AG10803 (cell line): ENCODE measurements around the gene CDC123.
A peak's percentile ranks its signal among the peaks of the same experiment; 100 is the strongest.
"Not testable (repeated sequence)": the region's sequence is repeated elsewhere in the genome, so short reads cannot be mapped to it uniquely, and the experiment has no call there.

Experiments
- DNase-seq: peaks from one replicate; pipeline ENCODE4 v3.0.0; 2010; ENCODE audit warnings: low read depth
- H3K4me3 ChIP-seq: 2 replicates; pipeline ENCODE4 v1.5.1; 2011; ENCODE audit warnings: mild to moderate bottlenecking, low read length, control low read depth
- CTCF ChIP-seq: conservative IDR thresholded peaks from 2 replicates; pipeline ENCODE4 v1.5.1; 2011; ENCODE audit warnings: mild to moderate bottlenecking, low read length, control low read depth, inconsistent platforms

The CDC123 gene

GRCh38 chr10:12243864-12244620 is 48.1 kb downstream of the CDC123 start:
- no peak for TF ChIP-seq CTCF
- no peak overlapping the region for H3K4me3 ChIP-seq
- DNase-seq: no peak

GRCh38 chr10:12250181-12250580 is 54.2 kb downstream of the CDC123 start:
- no peak for TF ChIP-seq CTCF
- no peak overlapping the region for H3K4me3 ChIP-seq
- no peak for DNase-seq

GRCh38 chr10:12250702-12251101 is 54.7 kb downstream of the CDC123 start:
- not testable (repeated sequence) for H3K4me3 ChIP-seq, DNase-seq

GRCh38 chr10:12251581-12251980 is 55.6 kb downstream of the CDC123 start:
- no peak for DNase-seq

GRCh38 chr10:12252882-12253546 is 57.0 kb downstream of the CDC123 start:
- peak; percentile 32 for TF ChIP-seq CTCF
- peak; percentile 6 for DNase-seq
- no peak overlapping the region for H3K4me3 ChIP-seq

More at GRCh38 chr10:12251581-12251980, 55.6 kb downstream of the CDC123 start:
- no peak overlapping the region for H3K4me3 ChIP-seq
- no peak for TF ChIP-seq CTCF

- TF ChIP-seq CTCF: no peak
- DNase-seq: no peak
- no peak overlapping the region for H3K4me3 ChIP-seq
These were observed 59.1 kb downstream of the CDC123 start for GRCh38 chr10:12255048-12255447.

GRCh38 chr10:12259988-12260387 is 64.0 kb downstream of the CDC123 start:
- TF ChIP-seq CTCF: no peak
- H3K4me3 ChIP-seq: no peak overlapping the region
- no peak for DNase-seq
